Activated CD4-positive, alpha-beta T cell treated with anti-CD3 and anti-CD28 coated beads, Interleukin-2, amount 50 U/mL, for 4 hours (primary cell): ENCODE data around the gene NADK.
"Not testable (repeated sequence)": the region's sequence is repeated elsewhere in the genome, so short reads cannot be mapped to it uniquely, and the experiment has no call there.

ENCODE experiments used
- DNase-seq, 2 experiments: peaks; one replicate each; pipeline ENCODE4 v3.0.0-alpha.2; 2020

NADK gene

GRCh38 chr1:1763657-1764621, 14.3 kb downstream of the NADK start:
- no peak for DNase-seq

GRCh38 chr1:1761504-1762376, 16.5 kb downstream of the NADK start:
- no peak for DNase-seq

GRCh38 chr1:1760715-1761114, 17.6 kb downstream of the NADK start:
- DNase-seq: no peak

- DNase-seq: no peak
Observed at GRCh38 chr1:1760345-1760650, 18.0 kb downstream of the NADK start.

GRCh38 chr1:1759456-1760344, 18.6 kb downstream of the NADK start:
- no peak for DNase-seq

GRCh38 chr1:1758692-1759455, 19.4 kb downstream of the NADK start:
- DNase-seq: no peak

GRCh38 chr1:1758059-1758621, 20.1 kb downstream of the NADK start:
- no peak for DNase-seq

DNA sequence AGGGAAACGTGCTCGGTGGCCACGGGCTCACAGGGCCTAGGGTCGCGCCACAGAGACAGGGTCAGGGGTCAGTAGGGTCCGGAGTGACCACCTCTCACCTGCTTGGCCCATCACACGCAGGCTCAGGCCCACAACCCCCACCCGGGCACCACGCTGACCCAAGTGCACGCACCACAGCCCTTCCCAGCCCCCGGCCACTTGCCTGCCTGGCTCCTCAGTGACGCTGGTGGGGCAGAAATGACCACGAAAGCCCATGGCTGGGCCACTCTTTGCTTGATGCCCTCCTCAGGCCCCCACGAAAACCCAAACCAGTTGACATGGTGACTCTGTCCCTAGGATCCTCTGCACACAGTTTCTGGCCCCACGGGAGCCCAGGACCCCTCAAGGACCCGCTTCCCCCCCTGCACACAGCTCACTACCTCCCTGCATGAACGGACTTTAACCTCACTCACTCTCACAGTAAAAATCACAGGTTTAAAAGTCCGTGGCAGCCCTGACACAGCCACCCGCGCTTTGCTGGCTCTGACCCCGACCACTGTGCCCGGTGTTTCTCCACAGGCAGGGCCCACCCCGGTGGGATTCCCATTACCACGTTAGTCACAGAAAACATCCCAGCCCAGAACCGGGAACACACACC, 20.7 kb downstream of the NADK start:
- DNase-seq: no peak

- no peak for DNase-seq
Observed at GRCh38 chr1:1756661-1757421, 21.4 kb downstream of the NADK start.

GRCh38 chr1:1755852-1756251, 22.4 kb downstream of the NADK start:
- no peak for DNase-seq

GRCh38 chr1:1755426-1755825, 22.8 kb downstream of the NADK start:
- DNase-seq: no peak

GRCh38 chr1:1754051-1754815, 24.0 kb downstream of the NADK start:
- no peak for DNase-seq

- no peak for DNase-seq
Observed at GRCh38 chr1:1753607-1754005, 24.7 kb downstream of the NADK start.

GRCh38 chr1:1752636-1753606, 25.3 kb downstream of the NADK start:
- no peak for DNase-seq

- DNase-seq: no peak
Observed at GRCh38 chr1:1752190-1752589, 26.1 kb downstream of the NADK start.

DNA sequence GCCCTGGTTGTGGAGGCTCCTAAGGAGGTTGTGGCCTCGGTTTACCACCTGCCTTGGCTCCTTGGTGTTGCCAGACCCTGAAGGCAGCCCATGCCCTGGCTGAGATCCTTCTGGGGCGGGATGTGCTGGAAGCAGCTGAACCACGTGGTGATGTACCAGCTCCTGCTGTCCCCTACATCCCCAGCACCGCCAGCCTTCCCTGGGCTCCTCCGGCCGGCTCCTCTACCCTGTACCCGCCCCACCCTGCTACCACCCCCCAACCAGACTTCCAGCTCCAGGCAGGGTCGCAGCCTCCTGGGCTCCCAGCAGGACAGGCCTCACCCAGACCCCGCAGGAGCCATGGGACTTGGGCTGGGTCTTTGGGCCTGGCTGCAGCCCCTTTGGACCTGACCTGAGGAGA, 28.3 kb downstream of the NADK start:
- not testable (repeated sequence) for DNase-seq

DNA sequence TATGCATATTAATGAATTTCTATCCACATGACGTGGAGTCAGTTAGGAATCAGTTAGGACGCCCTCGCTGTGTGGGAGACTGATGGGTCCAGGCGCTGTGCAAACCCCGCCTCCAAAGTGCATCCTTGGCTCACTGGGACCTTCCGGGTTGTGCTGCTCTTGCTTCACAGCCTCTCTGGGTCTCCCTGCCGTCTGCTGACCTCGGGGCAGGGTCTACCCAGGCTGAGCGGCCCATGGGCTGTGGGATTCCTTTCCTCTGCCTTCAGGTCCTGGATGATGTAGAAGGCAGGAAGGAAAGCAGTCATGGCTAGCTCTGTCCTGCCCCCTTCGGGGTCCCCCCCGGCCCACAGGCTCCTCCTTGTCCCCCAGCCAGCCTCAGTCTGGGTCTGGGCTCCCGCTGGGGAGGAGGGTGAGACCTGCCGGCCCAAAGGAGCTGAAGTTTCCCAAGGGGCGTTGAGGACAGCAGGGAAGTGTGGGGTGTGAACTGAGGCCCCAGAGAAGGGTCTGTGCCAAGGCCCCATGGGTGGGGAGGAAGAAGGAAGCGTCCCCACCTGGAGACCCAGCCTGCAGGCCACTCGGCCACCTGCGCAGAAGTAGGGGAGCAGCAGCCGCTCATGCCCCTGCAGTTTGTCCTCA, 29.5 kb downstream of the NADK start:
- DNase-seq: no peak

GRCh38 chr1:1746566-1746909, 31.7 kb downstream of the NADK start:
- not testable (repeated sequence) for DNase-seq
